Measurements from ENCODE around the gene SCGB3A1.

SCGB3A1 gene

GRCh38 chr5:180541710-180542109, 49.6 kb downstream of the SCGB3A1 start:
- H3K27me3 ChIP-seq (ENCODE audit: insufficient read depth, low read length): no peaks in the 10 kb centered on the region

More at GRCh38 chr5:180541710-180542109, 49.6 kb downstream of the SCGB3A1 start:
- Histone ChIP-seq H2AFZ (ENCODE audit: insufficient read depth, low read length, poor library complexity) (no peak overlapping the region), H3K9ac (ENCODE audit: low read length) (no peak overlapping the region), H3K4me2 (ENCODE audit: low read length) (no peak overlapping the region), H2AK5ac (ENCODE audit: low read length) (no peak overlapping the region), H4K12ac (ENCODE audit: low read depth, low read length) (no peak overlapping the region), H2BK5ac (ENCODE audit: low read depth, low read length, poor library complexity) (no peak overlapping the region), H2BK12ac (ENCODE audit: low read length) (no peak overlapping the region), H3K23ac (ENCODE audit: low read length) (no peak overlapping the region), H3K14ac (ENCODE audit: low read length) (no peak overlapping the region), H3K27ac (ENCODE audit: low read depth, low read length) (no peak overlapping the region), H3K79me1 (ENCODE audit: low read length) (no peaks in the 10 kb centered on the region), H3K36me3 (ENCODE audit: control insufficient read depth in 1 of 2, insufficient read depth in 2 of 2, low read length in 2 of 2) (peaks cover 6 to 8% of the 10 kb centered on the region in 2 experiments), H3K4me3 (ENCODE audit: low read depth, low read length) (no peak overlapping the region), H3K9me3 (ENCODE audit: insufficient read depth, low read depth, low read length) (no peaks in the 10 kb centered on the region), H3K18ac (ENCODE audit: low read length) (no peak overlapping the region), H2BK120ac (ENCODE audit: insufficient read depth, low read length, poor library complexity) (no peak overlapping the region), H4K8ac (ENCODE audit: low read depth, low read length) (no peak overlapping the region), H3K4me1 (ENCODE audit: control insufficient read depth in 1 of 2, insufficient read depth in 2 of 2, low read length in 2 of 2) (no peaks in the 10 kb centered on the region), H3K4ac (ENCODE audit: low read depth, low read length) (no peak overlapping the region), H3K79me2 (ENCODE audit: control insufficient read depth, insufficient read depth, low read length, poor library complexity) (no peaks in the 10 kb centered on the region), H4K91ac (ENCODE audit: low read depth, low read length) (no peak overlapping the region)
- WGBS (ENCODE audit: extremely low coverage, insufficient coverage, insufficient read length): no CpG with 5 or more reads among the region's 9 CpGs
- no peak for DNase-seq
